SKM-1 treated with dmso at 0.1 percent for 144 hours (cell line): ENCODE measurements around the gene SREK1.

Experiments used
- DNase-seq: peaks from one replicate; lab custom pipeline; 2025; ENCODE audit not compliant: unreplicated experiment; lab: John Stamatoyannopoulos, UW

Gene SREK1

GRCh38 chr5:66164044-66164790, 20.1 kb downstream of the SREK1 start:
- DNase-seq, result no peak

- DNase-seq, result no peak
These were observed 24.1 kb downstream of the SREK1 start for GRCh38 chr5:66168226-66168625.

- no peak for DNase-seq
These were observed 25.4 kb downstream of the SREK1 start for GRCh38 chr5:66169534-66169933.

DNA sequence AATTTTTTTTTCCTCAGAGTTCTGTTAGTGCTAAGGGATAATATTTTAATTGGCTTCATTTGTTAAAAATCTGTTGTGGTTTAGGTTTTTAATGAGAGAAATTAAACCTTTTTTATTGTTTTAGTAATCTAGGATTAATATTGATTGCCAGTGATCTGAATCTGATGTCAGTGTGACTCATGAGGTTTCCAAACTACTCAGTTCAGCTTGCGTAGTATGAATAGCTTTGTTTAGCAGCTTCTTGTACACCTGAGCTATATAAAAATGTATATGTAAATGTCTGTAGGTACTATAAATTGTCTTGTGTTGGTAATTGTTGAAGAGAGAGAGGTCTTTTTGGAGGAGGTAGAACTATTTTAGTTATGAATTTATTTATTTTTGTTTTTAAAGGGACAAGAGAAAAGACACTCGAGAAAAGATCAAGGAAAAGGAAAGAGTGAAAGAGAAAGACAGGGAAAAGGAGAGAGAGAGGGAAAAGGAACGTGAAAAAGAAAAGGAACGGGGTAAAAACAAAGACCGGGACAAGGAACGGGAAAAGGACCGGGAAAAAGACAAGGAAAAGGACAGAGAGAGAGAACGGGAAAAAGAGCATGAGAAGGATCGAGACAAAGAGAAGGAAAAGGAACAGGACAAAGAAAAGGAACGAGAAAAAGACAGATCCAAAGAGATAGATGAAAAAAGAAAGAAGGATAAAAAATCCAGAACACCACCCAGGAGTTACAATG, 26.3 kb downstream of the SREK1 start:
- no peak for DNase-seq

- peak; percentile 19 for DNase-seq
These were observed 27.5 kb downstream of the SREK1 start for GRCh38 chr5:66171349-66172344.

DNA sequence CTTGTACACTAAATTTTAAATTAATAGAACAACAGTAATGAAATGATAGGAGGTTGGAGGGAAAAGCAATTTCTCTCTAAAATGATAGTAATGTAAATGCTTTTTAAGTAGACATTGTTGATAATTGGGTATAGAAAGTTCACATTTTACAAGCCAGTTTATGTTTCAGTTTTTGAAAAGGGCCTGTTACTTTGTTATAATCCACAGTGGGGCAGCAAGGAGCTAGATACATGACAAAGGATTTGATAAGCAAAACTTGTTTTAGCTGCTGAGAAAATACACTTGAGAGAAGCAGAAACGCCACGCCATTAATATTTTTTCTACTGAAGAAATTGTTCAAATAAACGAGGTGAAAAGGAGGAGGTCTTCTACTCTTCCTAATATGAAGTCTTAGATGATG, 30.2 kb downstream of the SREK1 start:
- DNase-seq, result no peak

- no peak for DNase-seq
These were observed 34.7 kb downstream of the SREK1 start for GRCh38 chr5:66178799-66179198.

- no peak for DNase-seq
These were observed 35.4 kb downstream of the SREK1 start for GRCh38 chr5:66179297-66180051.

GRCh38 chr5:66180282-66181155, 36.4 kb downstream of the SREK1 start:
- no peak for DNase-seq

DNA sequence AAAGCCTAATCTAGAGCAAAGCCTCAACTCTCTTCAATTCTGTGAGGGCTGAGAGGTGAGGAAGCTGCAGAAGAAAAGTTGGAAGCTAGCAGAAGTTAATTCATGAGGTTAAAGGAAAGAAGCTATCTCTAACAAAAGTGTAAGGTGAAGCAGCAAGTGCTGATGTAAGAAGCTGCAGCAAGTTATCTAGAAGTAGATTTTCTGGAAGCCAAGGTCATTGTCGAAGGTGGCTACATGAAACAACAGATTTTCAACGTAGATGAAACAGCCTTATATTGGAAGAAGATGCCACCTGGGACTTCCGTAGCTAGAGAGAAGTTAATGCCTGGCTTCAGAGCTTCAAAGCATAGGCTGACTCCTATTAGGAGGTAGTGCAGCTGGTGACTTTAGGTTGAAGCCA, 42.0 kb downstream of the SREK1 start:
- no peak for DNase-seq

DNA sequence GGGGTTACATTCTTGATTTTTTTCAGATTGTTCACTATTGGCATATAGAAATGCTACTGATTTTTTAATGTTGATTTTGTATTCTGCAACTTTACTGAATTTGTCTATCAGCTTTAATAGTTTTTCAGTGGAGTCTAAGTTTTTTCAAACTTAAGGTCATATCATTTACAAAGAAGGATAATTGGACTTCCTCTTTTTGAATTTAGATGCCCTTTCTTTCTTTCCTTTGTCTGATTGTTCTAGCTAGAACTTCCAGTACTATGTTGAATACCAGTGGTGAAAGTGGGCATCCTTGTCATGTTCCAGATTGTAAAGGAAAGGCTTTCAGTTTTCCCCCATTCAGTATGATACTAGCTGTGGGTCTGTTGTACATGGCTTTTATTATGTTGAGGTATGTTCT, 49.3 kb downstream of the SREK1 start:
- no peak for DNase-seq

DNA sequence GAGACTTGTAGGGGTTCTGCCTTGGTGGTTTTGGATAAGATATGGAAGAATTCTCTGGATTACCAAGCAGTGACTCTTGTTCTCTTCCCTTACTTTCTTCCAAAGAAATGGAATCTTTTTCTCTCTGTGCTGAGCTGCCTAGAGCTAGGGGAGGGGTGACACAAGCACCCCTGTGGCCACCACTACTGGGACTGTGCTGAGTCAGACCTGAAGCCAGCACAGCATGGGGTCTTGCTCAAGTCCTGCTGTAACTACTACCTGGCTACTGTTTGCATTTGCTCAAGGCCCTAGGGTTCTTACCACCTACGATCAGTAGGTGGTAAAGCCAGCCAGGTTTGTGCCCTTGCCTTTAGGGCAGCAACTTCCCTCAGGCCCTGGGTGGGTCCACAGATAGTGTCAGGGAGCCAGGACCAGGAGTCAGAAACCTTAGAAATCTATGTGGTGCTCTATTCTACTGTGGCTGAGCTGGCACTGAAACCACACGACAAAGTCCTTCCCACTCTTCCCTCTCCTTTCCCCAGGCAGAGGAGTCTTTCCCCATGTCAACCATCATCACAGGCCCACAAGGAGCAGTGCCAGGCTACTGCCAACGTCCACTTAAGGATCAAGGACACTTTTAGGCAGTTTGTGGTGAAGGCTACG, 53.8 kb downstream of the SREK1 start:
- DNase-seq, result no peak

DNA sequence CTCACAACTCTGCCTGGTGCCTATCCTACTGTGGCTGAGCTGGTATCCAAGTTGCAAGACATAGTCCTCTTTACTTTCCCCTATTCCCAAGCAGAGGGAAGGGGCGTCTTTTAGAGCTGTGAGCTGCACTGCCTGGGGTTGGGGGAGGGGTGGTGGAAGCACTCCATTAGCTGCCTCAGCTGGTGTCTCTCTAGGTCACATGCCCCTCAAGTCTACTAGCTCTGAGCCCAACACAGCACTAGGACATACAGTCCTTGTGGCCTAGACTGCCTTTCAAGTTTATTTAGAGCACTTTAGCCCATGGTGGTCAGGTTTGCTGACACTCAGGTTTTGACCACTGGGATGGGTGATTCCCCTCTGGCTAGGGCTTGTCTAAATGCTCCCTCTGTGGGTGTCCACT, 54.7 kb downstream of the SREK1 start:
- no peak for DNase-seq

DNA sequence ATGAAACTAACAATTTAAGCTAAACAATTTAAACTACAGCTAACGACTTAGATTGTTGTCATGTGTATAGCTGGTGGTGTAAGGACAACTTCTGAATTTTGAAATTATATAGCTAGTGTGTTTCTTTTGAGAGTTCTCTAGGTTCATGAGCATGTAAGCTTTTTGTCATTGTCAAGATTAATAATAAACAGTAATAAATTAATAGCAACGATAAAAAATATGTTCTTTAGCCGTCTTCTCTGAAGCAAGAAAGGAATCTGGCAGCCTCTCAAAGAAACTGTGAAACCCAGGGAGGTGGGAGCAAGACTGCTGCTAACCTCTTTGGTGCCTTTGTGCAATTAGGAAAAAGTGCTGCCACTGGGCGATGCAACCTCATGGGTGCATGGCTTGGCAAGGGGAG, 59.4 kb downstream of the SREK1 start:
- no peak for DNase-seq

DNA sequence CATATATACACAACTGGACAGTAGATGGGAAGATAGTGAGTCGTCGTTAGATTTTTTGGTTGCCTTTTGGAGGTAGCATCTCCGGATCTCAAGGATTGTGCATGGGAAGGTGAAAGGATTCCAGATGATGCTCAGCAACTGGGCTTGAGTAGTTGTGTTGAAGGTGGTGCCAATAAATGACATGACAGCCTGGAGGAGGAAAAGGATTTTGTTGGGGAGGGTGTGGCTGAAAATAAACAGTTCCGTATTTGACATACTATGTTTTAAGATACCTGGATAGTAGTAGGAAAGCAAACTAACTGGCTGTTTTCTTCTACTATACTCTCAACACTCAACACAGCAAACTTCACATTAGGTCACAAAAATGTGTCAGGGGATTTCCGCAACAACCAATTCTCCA, 62.4 kb downstream of the SREK1 start:
- no peak for DNase-seq

GRCh38 chr5:66207800-66208561, 63.9 kb downstream of the SREK1 start:
- DNase-seq, result no peak

- no peak for DNase-seq
These were observed 65.2 kb downstream of the SREK1 start for GRCh38 chr5:66209350-66209749.

DNA sequence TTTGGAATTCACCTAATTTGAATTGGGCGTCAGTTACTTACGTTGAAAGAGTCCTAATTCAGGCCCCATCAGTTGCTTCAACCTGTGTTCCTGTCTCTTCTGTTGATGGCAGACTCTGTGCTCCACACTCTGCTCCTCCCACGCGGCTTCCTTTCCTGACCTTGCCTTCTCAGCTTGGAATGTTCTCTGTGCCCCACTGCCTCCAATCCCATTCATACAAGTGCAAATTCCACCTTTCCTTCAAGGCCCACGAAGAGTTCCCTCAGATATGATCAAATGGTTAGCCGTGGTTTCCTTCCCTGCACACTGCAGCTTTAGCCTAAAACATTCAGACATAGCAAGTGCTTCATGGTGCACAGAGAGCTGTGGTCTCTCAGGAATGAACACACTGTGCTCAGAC, 65.7 kb downstream of the SREK1 start:
- no peak for DNase-seq

GRCh38 chr5:66213533-66213932, 69.4 kb downstream of the SREK1 start:
- no peak for DNase-seq
